Muscle of back (tissue), 13 donors: ENCODE measurements around the gene SYNPO. TPM values are rescaled to one million over a fixed set of nuclear protein-coding genes. Genes with fewer than 3 reads are reported as not detected.
A peak's percentile ranks its signal among the peaks of the same experiment; 100 is the strongest.

Experiments
- DNase-seq, 3 donors: peaks; one replicate each; pipeline versions ENCODE4 v3.0.0 to v3.0.0-alpha.2; 2013
- long read RNA-seq, 9 donors: transcript quantifications; one replicate each; lab custom pipeline, GENCODE V29; 2026
- polyA plus RNA-seq, 10 donors: library from polyadenylated mRNA; unstranded; fragments of 120-200 nt; gene quantifications; one replicate each; pipeline ENCODE4 v1.2.1, GENCODE V29; 2013; ENCODE audit not compliant: insufficient read length in 10 of 10

Gene SYNPO
- 10 to 100 TPM; 19.0 to 36.0 (median 32.4) TPM for polyA plus RNA-seq
- long read RNA-seq, donor 1, full-length matches to known transcripts, result 2 of 21 reads
- long read RNA-seq, donor 1, partial matches to known transcripts, result 0 of 21 reads
- long read RNA-seq, donor 1, other reads (novel, unspliced or antisense), result 19 of 21 reads
- long read RNA-seq, donor 2, partial matches to known transcripts, result 0 of 8 reads
- long read RNA-seq, donor 2, other reads (novel, unspliced or antisense), result 8 of 8 reads
- long read RNA-seq, donor 3, result 0 reads
- long read RNA-seq, donor 4, full-length matches to known transcripts, result 2 of 14 reads
- long read RNA-seq, donor 4, partial matches to known transcripts, result 0 of 14 reads
- long read RNA-seq, donor 4, other reads (novel, unspliced or antisense), result 12 of 14 reads
- long read RNA-seq, donor 5, full-length matches to known transcripts, result 4 of 74 reads
- long read RNA-seq, donor 5, partial matches to known transcripts, result 56 of 74 reads
- long read RNA-seq, donor 5, other reads (novel, unspliced or antisense), result 14 of 74 reads
- long read RNA-seq, donor 6, full-length matches to known transcripts, result 3 of 20 reads
- long read RNA-seq, donor 6, partial matches to known transcripts, result 0 of 20 reads
- long read RNA-seq, donor 6, other reads (novel, unspliced or antisense), result 17 of 20 reads
- long read RNA-seq, donor 7, full-length matches to known transcripts, result 2 of 8 reads
- long read RNA-seq, donor 7, partial matches to known transcripts, result 0 of 8 reads
- long read RNA-seq, donor 7, other reads (novel, unspliced or antisense), result 6 of 8 reads
- long read RNA-seq, donor 8, full-length matches to known transcripts, result 2 of 7 reads
- long read RNA-seq, donor 8, partial matches to known transcripts, result 0 of 7 reads
- long read RNA-seq, donor 8, other reads (novel, unspliced or antisense), result 5 of 7 reads
- long read RNA-seq, donor 9, result 0 reads

- peak; percentile 83 to 90 (median 87) for DNase-seq
These were observed at the start of gene SYNPO for GRCh38 chr5:150640311-150641005. Gene SYNPO, plus strand, starts transcription at chr5:150640660. Its CDS starts 7,616 bp downstream, at chr5:150648276.

- peak in 2 of 3 donors; percentile 79 to 93 for DNase-seq
These were observed 49.3 kb upstream of the SYNPO start for GRCh38 chr5:150590979-150591695.

GRCh38 chr5:150593593-150593992 is 46.9 kb upstream of the SYNPO start:
- peak in 1 of 3 donors; percentile 39 for DNase-seq

- DNase-seq, result peak in 1 of 3 donors; percentile 37
These were observed 46.5 kb upstream of the SYNPO start for GRCh38 chr5:150593996-150594395.

- DNase-seq, result peak in 1 of 3 donors; percentile 54
These were observed 44.9 kb upstream of the SYNPO start for GRCh38 chr5:150595466-150596031.

GRCh38 chr5:150596313-150596712 is 44.1 kb upstream of the SYNPO start:
- peak in 1 of 3 donors; percentile 36 for DNase-seq

GRCh38 chr5:150596826-150597225 is 43.6 kb upstream of the SYNPO start:
- DNase-seq, result no peak

- peak in 1 of 3 donors; percentile 36 for DNase-seq
These were observed 42.5 kb upstream of the SYNPO start for GRCh38 chr5:150598006-150598405.

GRCh38 chr5:150598821-150599273 is 41.6 kb upstream of the SYNPO start:
- DNase-seq, result peak in 1 of 3 donors; percentile 9

GRCh38 chr5:150599281-150599680 is 41.2 kb upstream of the SYNPO start:
- no peak for DNase-seq

- DNase-seq, result peak; percentile 68 to 84 (median 76)
These were observed 40.4 kb upstream of the SYNPO start for GRCh38 chr5:150599917-150600511.

- peak in 1 of 3 donors; percentile 67 for DNase-seq
These were observed 39.6 kb upstream of the SYNPO start for GRCh38 chr5:150600616-150601490.

GRCh38 chr5:150601491-150602345 is 38.7 kb upstream of the SYNPO start:
- DNase-seq, result no peak

- no peak for DNase-seq
These were observed 37.4 kb upstream of the SYNPO start for GRCh38 chr5:150603052-150603451.

GRCh38 chr5:150603491-150603890 is 37.0 kb upstream of the SYNPO start:
- no peak for DNase-seq

GRCh38 chr5:150604010-150604409 is 36.5 kb upstream of the SYNPO start:
- DNase-seq, result no peak

GRCh38 chr5:150604894-150605440 is 35.5 kb upstream of the SYNPO start:
- DNase-seq, result no peak

- no peak for DNase-seq
These were observed 34.9 kb upstream of the SYNPO start for GRCh38 chr5:150605546-150605945.
